HL-60 (cell line): ENCODE measurements around the gene SSRP1.

Experiments used
- DNase-seq, 2 experiments: peaks; one replicate each; pipeline ENCODE4 v3.0.0-alpha.2; 2010 to 2020; ENCODE audit warnings: low read depth in 1 of 2, low spot score in 1 of 2
- H3K27ac ChIP-seq: fragments of 250-450 bp; sonication (Bioruptor Pico); replicated peaks from 2 replicates; pipeline ENCODE4 v1.5.1; 2020; ENCODE audit warnings: mild to moderate bottlenecking, moderate library complexity
- H3K27me3 ChIP-seq: fragments of 250-450 bp; sonication (Bioruptor Pico); 2 replicates; pipeline ENCODE4 v1.5.1; 2021; ENCODE audit warnings: mild to moderate bottlenecking, moderate library complexity; ENCODE audit not compliant: insufficient read depth, poor library complexity, severe bottlenecking
- H3K4me3 ChIP-seq: replicated peaks from 2 replicates; pipeline ENCODE4 v1.5.1; 2011; ENCODE audit warnings: mild to moderate bottlenecking, control low read depth, low read length; ENCODE audit not compliant: insufficient read depth
- GABPA ChIP-seq: IDR thresholded peaks from 2 replicates; pipeline ENCODE4 v1.6.1; 2012; ENCODE audit warnings: low read depth
- POLR2AphosphoS5 ChIP-seq: IDR thresholded peaks from 2 replicates; pipeline ENCODE4 v1.6.1; 2012; ENCODE audit warnings: low read depth
- REST ChIP-seq: IDR thresholded peaks from 2 replicates; pipeline ENCODE4 v1.6.1; 2012; ENCODE audit warnings: low read depth; ENCODE audit not compliant: insufficient replicate concordance
- SPI1 ChIP-seq: IDR thresholded peaks from 2 replicates; pipeline ENCODE4 v1.6.1; 2012; ENCODE audit warnings: low read depth, mild to moderate bottlenecking, borderline replicate concordance
- TF ChIP-seq, protein P1 (sequence below): IDR thresholded peaks from one replicate; pipeline ENCODE4 v1.5.1; 2011; ENCODE audit warnings: low read length, control low read depth, inconsistent platforms; ENCODE audit not compliant: insufficient read depth

Gene SSRP1

GRCh38 chr11:57377107-57377506 lies 41.4 kb upstream of the SSRP1 start:
- DNase-seq: no peak
- H3K4me3 ChIP-seq: no peak overlapping the region

DNA sequence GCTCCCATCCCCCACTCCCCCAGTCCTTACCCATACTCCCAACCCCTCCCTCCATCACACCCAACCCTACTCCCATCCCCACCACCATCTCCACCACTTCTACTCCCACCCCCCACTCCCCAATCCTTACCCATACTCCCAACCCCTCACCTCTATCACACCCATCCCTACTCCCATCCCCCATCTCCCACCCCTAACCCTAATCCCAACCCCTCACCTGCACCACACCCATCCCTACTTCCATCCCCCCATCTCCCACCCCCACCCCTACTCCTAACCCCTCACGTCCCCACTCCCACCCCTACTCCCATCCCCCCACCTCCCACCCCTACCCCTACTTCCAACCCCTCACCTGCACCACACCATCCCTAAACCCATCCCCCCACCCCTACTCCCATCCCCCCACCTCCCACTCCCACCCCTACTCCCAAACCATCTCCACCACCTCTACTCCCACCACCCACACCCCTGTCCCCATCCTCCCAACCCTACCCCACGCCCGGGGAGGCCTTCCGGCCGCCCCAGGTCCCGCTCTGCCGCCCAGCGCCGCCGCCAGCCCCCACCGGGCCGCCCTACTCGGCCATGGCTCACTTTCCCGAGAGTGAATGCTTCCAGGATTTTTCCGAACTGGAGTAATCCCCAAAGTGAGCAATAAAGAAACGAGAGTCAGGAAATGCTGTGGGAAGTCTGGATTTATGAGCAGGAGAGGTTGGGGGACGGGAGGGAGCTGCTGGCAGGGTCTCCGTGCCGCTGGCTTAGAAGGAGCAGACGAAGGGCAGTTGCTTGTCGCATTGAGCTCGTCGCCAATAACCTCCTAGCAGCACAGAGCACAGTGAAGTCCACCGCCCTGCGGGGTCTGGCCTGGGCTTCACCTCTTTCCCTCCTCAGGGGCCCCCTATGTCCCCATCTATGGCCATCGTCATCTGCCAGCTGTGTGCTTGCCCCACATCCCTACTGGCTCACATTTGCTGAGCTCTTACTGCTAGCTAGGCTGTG lies 40.7 kb upstream of the SSRP1 start:
- no peak overlapping the region for H3K27ac ChIP-seq
- H3K4me3 ChIP-seq: no peak overlapping the region
- no peaks in the 10 kb centered on the region for H3K27me3 ChIP-seq
- TF ChIP-seq GABPA (no peak), POLR2AphosphoS5 (no peak), REST (no peak), SPI1 (no peak)
- TF ChIP-seq, protein P1, sequence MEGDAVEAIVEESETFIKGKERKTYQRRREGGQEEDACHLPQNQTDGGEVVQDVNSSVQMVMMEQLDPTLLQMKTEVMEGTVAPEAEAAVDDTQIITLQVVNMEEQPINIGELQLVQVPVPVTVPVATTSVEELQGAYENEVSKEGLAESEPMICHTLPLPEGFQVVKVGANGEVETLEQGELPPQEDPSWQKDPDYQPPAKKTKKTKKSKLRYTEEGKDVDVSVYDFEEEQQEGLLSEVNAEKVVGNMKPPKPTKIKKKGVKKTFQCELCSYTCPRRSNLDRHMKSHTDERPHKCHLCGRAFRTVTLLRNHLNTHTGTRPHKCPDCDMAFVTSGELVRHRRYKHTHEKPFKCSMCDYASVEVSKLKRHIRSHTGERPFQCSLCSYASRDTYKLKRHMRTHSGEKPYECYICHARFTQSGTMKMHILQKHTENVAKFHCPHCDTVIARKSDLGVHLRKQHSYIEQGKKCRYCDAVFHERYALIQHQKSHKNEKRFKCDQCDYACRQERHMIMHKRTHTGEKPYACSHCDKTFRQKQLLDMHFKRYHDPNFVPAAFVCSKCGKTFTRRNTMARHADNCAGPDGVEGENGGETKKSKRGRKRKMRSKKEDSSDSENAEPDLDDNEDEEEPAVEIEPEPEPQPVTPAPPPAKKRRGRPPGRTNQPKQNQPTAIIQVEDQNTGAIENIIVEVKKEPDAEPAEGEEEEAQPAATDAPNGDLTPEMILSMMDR: no peak
- no peak for DNase-seq

More at GRCh38 chr11:57377107-57377506, 41.4 kb upstream of the SSRP1 start:
- Histone ChIP-seq H3K27me3 (no peaks in the 10 kb centered on the region), H3K27ac (no peak overlapping the region)
- TF ChIP-seq REST: no peak
- TF ChIP-seq, protein P1: no peak
- no peak for TF ChIP-seq SPI1
- no peak for TF ChIP-seq POLR2AphosphoS5
- TF ChIP-seq GABPA: no peak

DNA sequence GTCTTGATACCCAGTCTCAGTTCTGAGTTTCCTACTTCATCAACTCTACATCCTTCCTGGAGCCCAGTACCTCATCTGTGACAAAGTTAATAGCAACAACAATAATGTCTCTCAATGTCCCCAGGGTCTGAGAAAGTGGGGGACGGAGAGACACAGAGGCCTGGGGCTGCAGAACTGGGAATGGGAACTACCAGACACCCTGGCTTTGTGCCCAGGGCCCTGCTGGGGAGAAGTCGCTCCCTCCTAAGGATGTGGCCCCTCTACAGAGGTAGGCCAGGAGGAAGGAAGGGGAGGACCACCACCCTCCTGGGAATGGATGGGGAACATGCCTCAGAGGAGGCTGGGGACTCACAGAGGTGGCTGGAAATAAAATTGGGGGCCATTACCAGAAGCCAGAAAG lies 39.8 kb upstream of the SSRP1 start:
- no peaks in the 10 kb centered on the region for H3K27me3 ChIP-seq
- DNase-seq: no peak
- H3K27ac ChIP-seq: no peak overlapping the region
- TF ChIP-seq, protein P1: no peak
- no peak for TF ChIP-seq SPI1
- TF ChIP-seq POLR2AphosphoS5: no peak
- TF ChIP-seq REST: no peak
- no peak for TF ChIP-seq GABPA
- H3K4me3 ChIP-seq: no peak overlapping the region
